ENCODE results near the gene ATP11B. TPM values are rescaled to one million over a fixed set of nuclear protein-coding genes. Genes with fewer than 3 reads are reported as not detected.

Gene ATP11B
- total and polyA plus RNA-seq, 9 of the 15 experiments (the other 6 are each of a cell fraction or from before 2014, with no cell fraction given) = 11.9 to 68.7 (median 41.8) TPM

DNA sequence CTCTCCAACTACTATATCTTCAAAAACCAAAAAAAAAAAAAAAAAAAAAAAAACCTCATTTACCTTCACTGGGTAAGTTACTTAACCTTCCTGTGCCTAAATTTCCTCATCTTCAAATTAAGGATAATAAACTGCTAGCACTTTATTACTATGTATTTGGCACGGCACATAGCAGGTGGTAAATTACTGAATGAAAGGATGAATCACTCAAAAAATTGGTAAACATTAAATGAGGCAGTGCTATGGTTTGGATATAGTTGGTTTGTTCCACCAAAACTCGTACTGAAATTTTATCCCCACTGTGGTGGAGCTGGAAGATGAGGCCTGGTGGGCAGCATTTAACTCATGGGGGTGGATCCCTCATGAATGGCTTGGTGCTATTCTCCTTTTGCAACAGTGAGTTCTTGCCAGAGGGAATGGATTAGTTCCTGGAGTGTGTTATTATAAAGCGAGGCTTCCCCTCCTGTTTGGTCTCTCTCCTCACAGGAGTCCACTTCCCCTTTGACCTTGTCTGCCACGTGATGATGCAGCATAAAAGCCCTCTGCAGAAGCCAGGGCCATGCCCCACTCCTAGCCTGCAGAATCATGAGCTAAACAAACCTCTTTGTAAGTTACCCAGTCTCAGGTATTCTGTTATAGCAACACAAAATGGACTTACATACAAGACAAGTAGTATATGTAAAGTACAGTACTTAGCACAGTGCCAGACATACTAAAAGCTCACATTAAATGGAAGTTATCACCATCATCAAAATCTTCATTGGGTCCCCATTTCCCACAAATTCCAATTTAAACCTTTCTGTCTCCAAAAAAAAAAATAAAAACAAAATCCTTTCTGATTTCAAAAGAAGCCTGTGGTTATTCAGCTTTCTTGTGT is 166.4 kb downstream of the ATP11B start (continued):
- no peak for TF ChIP-seq GTF2F1 (IDR thresholded peaks at IDR 0.05; ENCODE audit: low read depth, low read length)
- TF ChIP-seq ZBTB17 (CRISPR knock-in tag; IDR thresholded peaks at IDR 0.05) = no peak
- peak; percentile 71 for TF ChIP-seq USF1 (CRISPR knock-in tag; IDR thresholded peaks at IDR 0.05)
- TF ChIP-seq TRIM28 (IDR thresholded peaks at IDR 0.05) = no peak
- TF ChIP-seq SETDB1 (IDR thresholded peaks at IDR 0.05; ENCODE audit: low read length) = no peak
- TF ChIP-seq MIER1 (IDR thresholded peaks at IDR 0.05; ENCODE audit: low read depth) = no peak
- no peak for TF ChIP-seq ZBTB8A (IDR thresholded peaks at IDR 0.05; ENCODE audit: partially characterized antibody)
- no peak for TF ChIP-seq ZNF766 (CRISPR knock-in tag; conservative IDR thresholded peaks at IDR 0.05)
- no peak; the same call in 1 of the 2 replicates for TF ChIP-seq NR2C2 (CRISPR knock-in tag; IDR thresholded peaks at IDR 0.05)
- peak; percentile 89 for TF ChIP-seq NR2C2 (tag; IDR thresholded peaks at IDR 0.05)
- TF ChIP-seq IRF9 (tag; IDR thresholded peaks at IDR 0.05) = no peak
- TF ChIP-seq CHD4 (IDR thresholded peaks at IDR 0.05; ENCODE audit: insufficient read depth, insufficient replicate concordance, low read depth, low read length, poor library complexity, severe bottlenecking) = no peak
- TF ChIP-seq MAFG (tag; conservative IDR thresholded peaks at IDR 0.05) = peak; percentile 68
- no peak for TF ChIP-seq HMG20B (CRISPR knock-in tag; IDR thresholded peaks at IDR 0.05)
- TF ChIP-seq NFIX (CRISPR knock-in tag; IDR thresholded peaks at IDR 0.05; ENCODE audit: low read depth) = no peak
- TF ChIP-seq KLF16 (IDR thresholded peaks at IDR 0.05) = no peak
- TF ChIP-seq ZNF134 (CRISPR knock-in tag; conservative IDR thresholded peaks at IDR 0.05) = no peak
- no peak for TF ChIP-seq ZKSCAN1 (IDR thresholded peaks at IDR 0.05; ENCODE audit: low read depth, low read length)
- TF ChIP-seq SPI1 (IDR thresholded peaks at IDR 0.05; ENCODE audit: borderline replicate concordance, low read depth, low read length) = peak; percentile 96
- no peak for TF ChIP-seq ETS1 (conservative IDR thresholded peaks at IDR 0.05; ENCODE audit: control insufficient read depth, low read depth, low read length)
- TF ChIP-seq ZKSCAN8 (CRISPR knock-in tag; IDR thresholded peaks at IDR 0.05) = no peak
- TF ChIP-seq, protein P1, sequence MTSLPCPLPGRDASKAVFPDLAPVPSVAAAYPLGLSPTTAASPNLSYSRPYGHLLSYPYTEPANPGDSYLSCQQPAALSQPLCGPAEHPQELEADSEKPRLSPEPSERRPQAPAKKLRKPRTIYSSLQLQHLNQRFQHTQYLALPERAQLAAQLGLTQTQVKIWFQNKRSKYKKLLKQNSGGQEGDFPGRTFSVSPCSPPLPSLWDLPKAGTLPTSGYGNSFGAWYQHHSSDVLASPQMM (CRISPR knock-in tag; IDR thresholded peaks at IDR 0.05) = no peak
